Measurements from ENCODE around the gene PEG3. TPM values are rescaled to one million over a fixed set of nuclear protein-coding genes. Genes with fewer than 3 reads are reported as not detected.

The PEG3 gene
- total RNA-seq, 1 experiment from 2014 or later, result 353 TPM

GRCh38 chr19:56814656-56815055 lies 25.9 kb downstream of the PEG3 start:
- Histone ChIP-seq H3K4me3 (ENCODE audit: low read depth, low read length, poor library complexity, severe bottlenecking) (no peak overlapping the region), H3K27me3 (replicated peaks; ENCODE audit: insufficient read depth, low read depth, low read length, poor library complexity) (no peaks in the 10 kb centered on the region), H3K9me3 (ENCODE audit: low read depth, low read length, poor library complexity, severe bottlenecking) (no peaks in the 10 kb centered on the region), H3K36me3 (ENCODE audit: insufficient read depth, low read length, poor library complexity, severe bottlenecking) (peaks cover 95% of the 10 kb centered on the region), H3K4me1 (ENCODE audit: insufficient read depth, low read length, poor library complexity, severe bottlenecking) (no peaks in the 10 kb centered on the region), H3K27ac (ENCODE audit: low read depth, low read length, poor library complexity, severe bottlenecking) (no peak overlapping the region)
- BruUV-seq (replicated peaks), result no TSS peak
- CTCF ChIA-PET, result no interaction called here
- POLR2A ChIA-PET (ENCODE audit: low non-redundant PET), result no interaction called here
- intact Hi-C loops (cut with micrococcal nuclease; ENCODE audit: unreplicated experiment), result no loop called here
- TF ChIP-seq CTCF (conservative IDR thresholded peaks at IDR 0.05; ENCODE audit: low read depth, low read length) (no peak), EZH2 (IDR thresholded peaks at IDR 0.05; ENCODE audit: borderline replicate concordance, low read depth, low read length, poor library complexity, severe bottlenecking) (no peak)
- no peak for DNase-seq (ENCODE audit: low spot score)

- no peaks in the 10 kb centered on the region for H3K27me3 ChIP-seq (replicated peaks; ENCODE audit: insufficient read depth, low read depth, low read length, poor library complexity)
- intact Hi-C loops (cut with micrococcal nuclease; ENCODE audit: unreplicated experiment), result no loop called here
- H3K9me3 ChIP-seq (ENCODE audit: low read depth, low read length, poor library complexity, severe bottlenecking), result no peaks in the 10 kb centered on the region
- BruUV-seq (replicated peaks), result TSS peak; percentile 0
- no peak overlapping the region for H3K27ac ChIP-seq (ENCODE audit: low read depth, low read length, poor library complexity, severe bottlenecking)
- DNase-seq (ENCODE audit: low spot score), result no peak
- POLR2A ChIA-PET (ENCODE audit: low non-redundant PET), result no interaction called here
- no peak for TF ChIP-seq CTCF (conservative IDR thresholded peaks at IDR 0.05; ENCODE audit: low read depth, low read length)
- no peak for TF ChIP-seq EZH2 (IDR thresholded peaks at IDR 0.05; ENCODE audit: borderline replicate concordance, low read depth, low read length, poor library complexity, severe bottlenecking)
- no peaks in the 10 kb centered on the region for H3K4me1 ChIP-seq (ENCODE audit: insufficient read depth, low read length, poor library complexity, severe bottlenecking)
- peaks cover 90% of the 10 kb centered on the region for H3K36me3 ChIP-seq (ENCODE audit: insufficient read depth, low read length, poor library complexity, severe bottlenecking)
- no peak overlapping the region for H3K4me3 ChIP-seq (ENCODE audit: low read depth, low read length, poor library complexity, severe bottlenecking)
- CTCF ChIA-PET, result no interaction called here
Measured at GRCh38 chr19:56813531-56813930, 27.0 kb downstream of the PEG3 start.

- H3K36me3 ChIP-seq (ENCODE audit: insufficient read depth, low read length, poor library complexity, severe bottlenecking), result peaks cover 69% of the 10 kb centered on the region
- peaks cover 8% of the 10 kb centered on the region for H3K9me3 ChIP-seq (ENCODE audit: low read depth, low read length, poor library complexity, severe bottlenecking)
- CTCF ChIA-PET, result no interaction called here
- no peaks in the 10 kb centered on the region for H3K4me1 ChIP-seq (ENCODE audit: insufficient read depth, low read length, poor library complexity, severe bottlenecking)
- DNase-seq (ENCODE audit: low spot score), result no peak
- intact Hi-C loops (cut with micrococcal nuclease; ENCODE audit: unreplicated experiment), result no loop called here
- H3K27ac ChIP-seq (ENCODE audit: low read depth, low read length, poor library complexity, severe bottlenecking), result no peak overlapping the region
- H3K27me3 ChIP-seq (replicated peaks; ENCODE audit: insufficient read depth, low read depth, low read length, poor library complexity), result no peaks in the 10 kb centered on the region
- POLR2A ChIA-PET (ENCODE audit: low non-redundant PET), result no interaction called here
- BruUV-seq (replicated peaks), result TSS peak; percentile 6
- H3K4me3 ChIP-seq (ENCODE audit: low read depth, low read length, poor library complexity, severe bottlenecking), result no peak overlapping the region
- TF ChIP-seq CTCF (conservative IDR thresholded peaks at IDR 0.05; ENCODE audit: low read depth, low read length), result no peak
- no peak for TF ChIP-seq EZH2 (IDR thresholded peaks at IDR 0.05; ENCODE audit: borderline replicate concordance, low read depth, low read length, poor library complexity, severe bottlenecking)
Measured at GRCh38 chr19:56811480-56811879, 29.0 kb downstream of the PEG3 start.

Measured in A673 (cell line).